Measurements from ENCODE around the gene FMN1.
A peak's percentile ranks its signal among the peaks of the same experiment; 100 is the strongest.

The FMN1 gene

GRCh38 chr15:32888221-32888761 lies 306.2 kb downstream of the FMN1 start:
- Histone ChIP-seq H3K14ac (ENCODE audit: low read length) (no peak overlapping the region), H3K18ac (ENCODE audit: low read length) (no peak overlapping the region), H3K4me2 (ENCODE audit: low read length) (no peak overlapping the region), H3K4me1 (ENCODE audit: control insufficient read depth in 1 of 2, insufficient read depth in 2 of 2, low read length in 2 of 2) (no peaks in the 10 kb centered on the region), H3K9me3 (ENCODE audit: insufficient read depth, low read depth, low read length) (no peaks in the 10 kb centered on the region), H2BK120ac (ENCODE audit: insufficient read depth, low read length, poor library complexity) (no peak overlapping the region), H3K79me1 (ENCODE audit: low read length) (no peaks in the 10 kb centered on the region), H4K12ac (ENCODE audit: low read depth, low read length) (no peak overlapping the region), H4K8ac (ENCODE audit: low read depth, low read length) (no peak overlapping the region), H3K27ac (ENCODE audit: low read depth, low read length) (no peak overlapping the region), H2BK12ac (ENCODE audit: low read length) (no peak overlapping the region), H2AFZ (ENCODE audit: insufficient read depth, low read length, poor library complexity) (no peak overlapping the region), H3K79me2 (ENCODE audit: control insufficient read depth, insufficient read depth, low read length, poor library complexity) (no peaks in the 10 kb centered on the region), H3K9ac (ENCODE audit: low read length) (no peak overlapping the region), H4K91ac (ENCODE audit: low read depth, low read length) (no peak overlapping the region), H3K4me3 (ENCODE audit: low read depth, low read length) (no peak overlapping the region), H3K27me3 (ENCODE audit: insufficient read depth, low read length) (no peaks in the 10 kb centered on the region), H3K23ac (ENCODE audit: low read length) (peak overlapping the region; percentile 49), H2AK5ac (ENCODE audit: low read length) (no peak overlapping the region), H3K36me3 (ENCODE audit: control insufficient read depth in 1 of 2, insufficient read depth in 2 of 2, low read length in 2 of 2) (no peaks in the 10 kb centered on the region), H3K4ac (ENCODE audit: low read depth, low read length) (no peak overlapping the region), H2BK5ac (ENCODE audit: low read depth, low read length, poor library complexity) (no peak overlapping the region)
- no CpG with 5 or more reads among the region's 3 CpGs for WGBS (ENCODE audit: extremely low coverage, insufficient coverage, insufficient read length)
- no peak for DNase-seq

- Histone ChIP-seq H3K27me3 (ENCODE audit: insufficient read depth, low read length) (no peaks in the 10 kb centered on the region), H3K36me3 (ENCODE audit: control insufficient read depth in 1 of 2, insufficient read depth in 2 of 2, low read length in 2 of 2) (no peaks in the 10 kb centered on the region), H3K27ac (ENCODE audit: low read depth, low read length) (no peak overlapping the region), H4K8ac (ENCODE audit: low read depth, low read length) (no peak overlapping the region), H3K9me3 (ENCODE audit: insufficient read depth, low read depth, low read length) (no peaks in the 10 kb centered on the region), H3K79me2 (ENCODE audit: control insufficient read depth, insufficient read depth, low read length, poor library complexity) (no peaks in the 10 kb centered on the region), H3K23ac (ENCODE audit: low read length) (no peak overlapping the region), H3K18ac (ENCODE audit: low read length) (no peak overlapping the region), H3K14ac (ENCODE audit: low read length) (no peak overlapping the region), H3K4me3 (ENCODE audit: low read depth, low read length) (no peak overlapping the region), H3K9ac (ENCODE audit: low read length) (no peak overlapping the region), H2AFZ (ENCODE audit: insufficient read depth, low read length, poor library complexity) (no peak overlapping the region), H3K79me1 (ENCODE audit: low read length) (no peaks in the 10 kb centered on the region), H2BK12ac (ENCODE audit: low read length) (no peak overlapping the region), H3K4ac (ENCODE audit: low read depth, low read length) (no peak overlapping the region), H2BK120ac (ENCODE audit: insufficient read depth, low read length, poor library complexity) (no peak overlapping the region), H4K12ac (ENCODE audit: low read depth, low read length) (no peak overlapping the region), H3K4me2 (ENCODE audit: low read length) (no peak overlapping the region), H2AK5ac (ENCODE audit: low read length) (no peak overlapping the region), H3K4me1 (ENCODE audit: control insufficient read depth in 1 of 2, insufficient read depth in 2 of 2, low read length in 2 of 2) (no peaks in the 10 kb centered on the region), H4K91ac (ENCODE audit: low read depth, low read length) (no peak overlapping the region), H2BK5ac (ENCODE audit: low read depth, low read length, poor library complexity) (no peak overlapping the region)
- no CpG with 5 or more reads among the region's 4 CpGs for WGBS (ENCODE audit: extremely low coverage, insufficient coverage, insufficient read length)
- no peak for DNase-seq
Measured at GRCh38 chr15:32887090-32887489, 307.4 kb downstream of the FMN1 start.

- no peaks in the 10 kb centered on the region for H3K79me1 ChIP-seq (ENCODE audit: low read length)
- no peak overlapping the region for H3K4ac ChIP-seq (ENCODE audit: low read depth, low read length)
- H3K4me2 ChIP-seq (ENCODE audit: low read length): no peak overlapping the region
- H3K27me3 ChIP-seq (ENCODE audit: insufficient read depth, low read length): no peaks in the 10 kb centered on the region
- no peak overlapping the region for H2AFZ ChIP-seq (ENCODE audit: insufficient read depth, low read length, poor library complexity)
- no peak for DNase-seq
- H4K8ac ChIP-seq (ENCODE audit: low read depth, low read length): no peak overlapping the region
- no peak overlapping the region for H3K14ac ChIP-seq (ENCODE audit: low read length)
- no peak overlapping the region for H3K27ac ChIP-seq (ENCODE audit: low read depth, low read length)
- H3K23ac ChIP-seq (ENCODE audit: low read length): no peak overlapping the region
- no peak overlapping the region for H2BK120ac ChIP-seq (ENCODE audit: insufficient read depth, low read length, poor library complexity)
- H3K9ac ChIP-seq (ENCODE audit: low read length): no peak overlapping the region
- no peak overlapping the region for H2BK5ac ChIP-seq (ENCODE audit: low read depth, low read length, poor library complexity)
- H3K79me2 ChIP-seq (ENCODE audit: control insufficient read depth, insufficient read depth, low read length, poor library complexity): no peaks in the 10 kb centered on the region
- H2BK12ac ChIP-seq (ENCODE audit: low read length): no peak overlapping the region
- no peak overlapping the region for H4K12ac ChIP-seq (ENCODE audit: low read depth, low read length)
- H3K18ac ChIP-seq (ENCODE audit: low read length): no peak overlapping the region
- no peaks in the 10 kb centered on the region for H3K9me3 ChIP-seq (ENCODE audit: insufficient read depth, low read depth, low read length)
- no peak overlapping the region for H4K91ac ChIP-seq (ENCODE audit: low read depth, low read length)
- no peaks in the 10 kb centered on the region for H3K36me3 ChIP-seq (ENCODE audit: control insufficient read depth in 1 of 2, insufficient read depth in 2 of 2, low read length in 2 of 2)
- no CpG with 5 or more reads among the region's 7 CpGs for WGBS (ENCODE audit: extremely low coverage, insufficient coverage, insufficient read length)
- no peak overlapping the region for H2AK5ac ChIP-seq (ENCODE audit: low read length)
- no peaks in the 10 kb centered on the region for H3K4me1 ChIP-seq (ENCODE audit: control insufficient read depth in 1 of 2, insufficient read depth in 2 of 2, low read length in 2 of 2)
- H3K4me3 ChIP-seq (ENCODE audit: low read depth, low read length): no peak overlapping the region
Measured at GRCh38 chr15:32886459-32886858, 308.1 kb downstream of the FMN1 start.

- H3K79me1 ChIP-seq (ENCODE audit: low read length): no peaks in the 10 kb centered on the region
- H4K12ac ChIP-seq (ENCODE audit: low read depth, low read length): no peak overlapping the region
- H4K8ac ChIP-seq (ENCODE audit: low read depth, low read length): no peak overlapping the region
- H2AK5ac ChIP-seq (ENCODE audit: low read length): no peak overlapping the region
- H4K91ac ChIP-seq (ENCODE audit: low read depth, low read length): no peak overlapping the region
- no peaks in the 10 kb centered on the region for H3K9me3 ChIP-seq (ENCODE audit: insufficient read depth, low read depth, low read length)
- no peak overlapping the region for H3K4me3 ChIP-seq (ENCODE audit: low read depth, low read length)
- H3K79me2 ChIP-seq (ENCODE audit: control insufficient read depth, insufficient read depth, low read length, poor library complexity): no peaks in the 10 kb centered on the region
- no CpG with 5 or more reads among the region's 5 CpGs for WGBS (ENCODE audit: extremely low coverage, insufficient coverage, insufficient read length)
- H3K4me1 ChIP-seq (ENCODE audit: control insufficient read depth in 1 of 2, insufficient read depth in 2 of 2, low read length in 2 of 2): no peaks in the 10 kb centered on the region
- no peak overlapping the region for H3K4me2 ChIP-seq (ENCODE audit: low read length)
- no peak overlapping the region for H3K23ac ChIP-seq (ENCODE audit: low read length)
- H3K14ac ChIP-seq (ENCODE audit: low read length): no peak overlapping the region
- no peak overlapping the region for H2BK5ac ChIP-seq (ENCODE audit: low read depth, low read length, poor library complexity)
- no peak overlapping the region for H2AFZ ChIP-seq (ENCODE audit: insufficient read depth, low read length, poor library complexity)
- H3K27me3 ChIP-seq (ENCODE audit: insufficient read depth, low read length): no peaks in the 10 kb centered on the region
- no peak overlapping the region for H3K9ac ChIP-seq (ENCODE audit: low read length)
- H2BK12ac ChIP-seq (ENCODE audit: low read length): no peak overlapping the region
- no peak for DNase-seq
- no peak overlapping the region for H3K27ac ChIP-seq (ENCODE audit: low read depth, low read length)
- no peak overlapping the region for H2BK120ac ChIP-seq (ENCODE audit: insufficient read depth, low read length, poor library complexity)
- no peaks in the 10 kb centered on the region for H3K36me3 ChIP-seq (ENCODE audit: control insufficient read depth in 1 of 2, insufficient read depth in 2 of 2, low read length in 2 of 2)
- H3K18ac ChIP-seq (ENCODE audit: low read length): no peak overlapping the region
- H3K4ac ChIP-seq (ENCODE audit: low read depth, low read length): no peak overlapping the region
Measured at GRCh38 chr15:32885713-32886112, 308.8 kb downstream of the FMN1 start.
